Measurements from ENCODE around the gene AQP5.

The AQP5 gene

DNA sequence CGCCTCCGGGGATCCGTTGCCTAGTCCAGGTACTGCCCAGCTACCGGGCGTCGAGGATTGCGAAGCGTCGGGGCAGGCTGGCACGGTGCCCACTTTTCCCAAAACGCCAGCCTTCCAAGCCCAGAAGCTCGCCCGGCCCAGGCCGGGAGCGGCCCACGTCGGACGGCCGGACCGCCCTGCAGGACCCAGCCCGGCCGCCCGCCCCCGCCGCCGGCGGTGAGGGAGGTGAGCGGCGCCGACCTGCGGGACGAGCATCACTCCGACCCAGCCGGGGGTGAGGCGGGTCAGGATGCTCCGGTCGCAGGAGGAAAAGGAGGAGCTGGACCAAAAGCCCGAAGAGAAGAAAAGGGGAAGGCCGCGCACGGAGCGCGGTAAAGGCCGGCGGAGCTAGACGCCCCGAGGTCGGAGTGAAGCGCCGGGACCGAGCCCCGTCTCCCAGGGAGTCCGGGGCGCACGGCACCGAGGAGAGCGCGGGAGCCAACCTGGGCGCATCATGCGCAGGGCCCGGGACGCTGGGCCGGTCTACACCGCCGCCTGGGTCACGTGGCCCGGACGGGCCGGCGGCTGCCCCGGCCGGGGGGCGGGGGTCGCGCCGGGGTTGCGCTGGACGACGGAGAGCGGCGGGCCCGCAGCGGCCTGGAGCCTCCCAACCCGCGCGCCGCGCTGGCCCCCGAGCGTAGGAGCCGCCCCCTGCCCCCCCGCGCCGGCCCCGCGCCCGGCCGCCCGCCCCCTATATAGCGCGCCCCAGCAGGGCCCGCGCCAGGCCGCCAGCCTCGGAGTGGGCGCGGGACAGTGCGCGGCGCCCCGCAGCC lies at the start of gene AQP5:
Gene AQP5, plus strand, starts transcription at position 762 of the 812 bp plus-strand sequence. CDS start 146 bp downstream, outside the sequence.
- no peak for DNase-seq (ENCODE audit: low read depth in 2 of 2)

DNA sequence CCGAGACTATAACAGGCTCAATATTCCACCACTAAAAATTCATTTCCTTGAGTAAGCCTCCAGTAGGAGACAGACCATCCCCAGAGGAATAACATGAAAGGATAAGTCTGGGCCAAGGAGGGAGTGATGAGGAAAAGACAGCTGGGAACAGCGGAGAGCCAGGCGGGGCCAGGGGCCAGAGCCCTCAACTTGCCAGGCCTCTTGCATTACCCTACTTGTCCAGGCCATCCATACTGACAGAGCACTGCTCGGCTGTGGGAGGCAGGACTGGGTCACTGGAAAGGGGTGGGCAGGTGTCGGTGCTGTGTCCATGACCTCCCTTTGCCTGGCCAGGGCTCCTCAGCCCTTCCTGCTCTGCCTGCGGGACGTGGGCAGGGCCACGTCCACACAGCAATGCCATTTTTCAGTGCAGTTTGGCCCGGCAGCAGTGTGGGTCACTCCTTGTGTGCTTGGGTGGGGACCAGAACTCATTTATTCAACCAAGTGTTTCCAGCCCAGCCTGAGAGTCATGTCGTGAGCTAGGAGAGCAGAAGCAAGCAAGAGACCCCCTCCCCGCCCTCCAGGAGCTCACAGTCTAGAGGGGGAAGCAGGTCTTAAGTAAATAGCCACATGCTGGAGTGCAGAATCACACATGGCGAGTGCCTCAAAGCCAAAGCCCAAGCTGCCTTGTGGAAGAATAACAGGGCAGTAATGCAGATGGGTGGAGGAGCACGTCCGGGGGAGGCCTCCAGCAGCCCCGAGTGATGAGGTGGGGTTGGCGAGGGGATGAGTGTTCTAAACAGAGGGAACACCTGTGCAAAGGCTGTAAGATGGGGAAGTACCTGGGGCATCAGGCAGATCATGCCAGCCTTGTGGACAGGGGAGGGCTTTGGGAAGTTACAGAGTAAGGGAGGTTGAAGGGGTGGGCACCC lies 49.1 kb upstream of the AQP5 start:
- no peak for DNase-seq (ENCODE audit: low read depth in 2 of 2)

DNA sequence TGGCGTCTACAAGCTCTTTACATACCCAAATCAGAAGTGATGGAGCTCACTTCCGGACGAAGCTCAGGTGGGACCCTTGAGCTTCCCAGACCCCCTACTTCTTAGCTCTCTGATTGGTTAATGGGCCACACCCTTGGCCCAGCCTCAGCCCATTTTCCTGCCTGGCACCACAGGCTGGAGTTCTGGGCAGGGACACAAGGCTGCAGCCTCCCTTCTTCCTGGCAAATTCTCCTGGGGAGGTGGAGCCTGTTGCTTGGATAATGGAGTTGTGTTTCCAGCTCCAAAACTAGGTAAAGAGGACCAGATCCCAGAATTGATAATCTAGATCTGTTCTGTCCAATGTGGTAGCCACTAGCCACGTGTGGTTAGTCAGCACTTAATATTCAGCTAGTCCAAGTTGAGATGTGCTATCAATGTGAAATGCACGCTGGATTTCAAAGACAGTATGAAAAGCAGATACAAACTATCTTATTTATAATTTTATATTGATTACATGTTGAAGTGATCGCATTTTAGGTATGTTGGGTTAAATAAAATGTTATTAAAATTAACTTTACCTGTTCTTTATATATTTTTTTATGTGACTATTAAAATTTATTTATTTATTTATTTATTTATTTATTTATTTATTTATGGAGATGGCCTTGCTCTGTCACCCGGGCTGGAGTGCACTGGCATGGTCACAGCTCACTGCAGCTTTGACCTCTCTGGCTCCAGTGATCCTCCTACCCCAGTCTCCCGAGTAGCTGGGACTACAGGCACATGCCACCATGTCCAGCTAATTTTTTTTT lies 45.3 kb upstream of the AQP5 start:
- DNase-seq (ENCODE audit: low read depth in 2 of 2) = no peak

DNA sequence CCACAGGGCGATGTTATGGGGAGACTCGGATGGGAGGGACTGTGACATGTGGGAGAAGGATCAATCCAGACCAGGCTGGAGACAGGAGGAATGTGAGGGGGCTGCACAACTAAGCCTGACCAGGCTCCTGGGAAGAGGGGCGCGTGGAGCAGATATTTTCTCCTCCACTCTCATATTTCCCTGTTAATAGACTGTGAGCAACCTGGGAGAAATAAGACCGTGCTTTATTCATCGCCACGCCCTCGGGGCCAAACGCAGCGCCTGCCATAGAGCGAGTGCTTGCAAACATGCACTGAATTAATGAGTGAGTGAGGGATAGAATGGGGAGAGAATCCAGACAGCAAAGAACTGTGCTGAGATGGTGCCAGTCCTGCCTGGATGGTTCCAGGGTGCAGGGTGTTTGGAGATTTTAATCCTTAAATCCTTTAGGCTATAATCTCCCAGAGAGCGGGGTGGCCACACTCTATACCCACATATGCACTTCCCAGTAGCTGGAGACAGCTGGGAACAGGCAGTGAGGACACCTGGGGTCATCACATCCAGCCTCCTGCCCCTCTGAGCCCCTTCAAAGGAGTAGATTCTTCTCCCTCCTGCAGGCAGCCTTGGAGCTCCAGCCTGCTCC lies 44.4 kb upstream of the AQP5 start:
- DNase-seq (ENCODE audit: low read depth in 2 of 2) = no peak

DNA sequence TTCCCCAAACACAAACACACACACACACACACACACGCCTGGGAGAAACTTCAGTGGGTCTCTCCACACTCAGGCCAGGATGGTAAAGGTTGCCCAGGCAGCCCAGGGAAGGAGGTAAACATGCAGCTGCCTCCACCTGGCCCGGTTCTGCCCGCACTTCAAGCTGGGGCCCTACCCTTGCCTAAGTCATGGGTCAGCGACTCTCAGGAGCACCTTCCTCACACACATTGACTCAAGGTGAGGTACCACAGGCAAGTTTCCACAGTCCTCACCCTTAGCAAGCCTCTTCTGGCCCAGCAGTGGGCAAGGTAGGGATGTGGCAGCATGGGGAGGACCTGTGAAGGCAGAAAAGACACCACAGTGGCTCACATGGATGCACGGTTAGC lies 43.9 kb upstream of the AQP5 start:
- DNase-seq (ENCODE audit: low read depth in 2 of 2) = no peak

DNA sequence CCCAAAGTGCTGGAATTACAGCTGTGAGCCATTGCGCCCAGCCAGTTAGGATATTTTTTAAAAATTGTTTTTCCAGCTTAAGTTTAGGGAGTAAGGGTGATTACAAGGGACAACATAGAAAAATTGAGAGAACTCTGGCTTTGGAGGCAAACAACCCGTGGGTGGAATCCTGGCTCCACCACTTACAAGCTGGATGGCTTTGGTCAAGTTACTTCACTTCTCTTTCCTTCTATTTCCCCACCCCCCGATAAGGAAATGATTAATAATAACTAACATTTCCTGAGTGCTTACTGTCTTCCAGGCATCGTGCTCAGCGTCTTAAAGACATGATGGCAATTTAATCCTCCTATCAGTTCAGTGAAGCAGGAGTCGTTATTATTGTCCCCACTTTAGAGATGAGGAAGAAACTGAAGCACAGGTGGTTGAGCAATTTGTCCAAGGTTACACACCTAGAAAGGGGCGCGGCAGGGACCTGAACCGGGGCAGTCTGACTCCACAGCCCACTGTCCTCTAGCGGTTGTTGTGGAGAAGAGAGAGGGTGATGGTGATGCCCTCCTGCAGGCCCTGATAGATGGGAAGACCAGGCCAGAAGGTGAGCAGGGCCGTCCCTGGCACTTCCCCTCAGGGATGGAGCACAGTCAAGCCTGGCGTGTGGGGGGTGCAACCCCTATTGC lies 41.3 kb upstream of the AQP5 start:
- no peak for DNase-seq (ENCODE audit: low read depth in 2 of 2)

DNA sequence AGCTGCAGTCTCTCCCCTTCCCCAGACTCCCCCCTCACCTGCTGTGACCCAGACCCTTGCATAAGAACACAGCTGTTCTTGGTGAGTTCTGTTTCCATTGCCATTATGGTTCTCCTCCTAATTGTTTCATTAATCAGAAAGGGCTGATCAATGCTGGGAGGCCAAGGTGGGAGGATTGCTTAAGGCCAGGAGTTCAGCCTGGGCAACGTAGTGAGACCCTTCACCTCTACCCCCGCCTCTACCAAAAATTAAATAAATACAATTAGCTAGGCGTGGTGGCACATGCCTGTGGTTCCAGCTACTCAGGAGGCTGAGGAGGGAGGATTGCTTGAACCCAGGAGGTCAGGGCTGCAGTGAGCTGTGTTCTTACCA lies 40.8 kb upstream of the AQP5 start:
- DNase-seq (ENCODE audit: low read depth in 2 of 2) = no peak

DNA sequence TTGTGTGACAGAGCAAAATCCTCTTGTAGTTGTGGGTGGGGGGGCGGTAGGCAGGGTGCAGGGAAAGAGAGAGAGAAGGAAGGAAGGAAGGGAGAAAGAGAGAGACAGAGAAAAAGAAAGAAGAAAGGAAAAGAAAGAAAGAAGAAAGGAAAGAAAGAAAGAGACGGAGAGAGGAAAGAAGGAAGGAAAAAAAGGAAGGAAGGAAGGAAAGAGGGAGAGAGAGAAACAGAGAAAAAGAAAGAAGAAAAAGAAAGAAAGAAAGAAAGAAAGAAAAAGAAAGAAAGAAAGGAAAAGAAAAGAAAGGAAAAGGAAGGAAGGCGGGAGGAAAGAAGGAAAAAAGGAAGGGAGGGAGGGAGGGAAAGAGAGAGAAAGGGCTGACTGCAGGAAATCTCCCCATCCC lies 40.4 kb upstream of the AQP5 start:
- no peak for DNase-seq (ENCODE audit: low read depth in 2 of 2)

DNA sequence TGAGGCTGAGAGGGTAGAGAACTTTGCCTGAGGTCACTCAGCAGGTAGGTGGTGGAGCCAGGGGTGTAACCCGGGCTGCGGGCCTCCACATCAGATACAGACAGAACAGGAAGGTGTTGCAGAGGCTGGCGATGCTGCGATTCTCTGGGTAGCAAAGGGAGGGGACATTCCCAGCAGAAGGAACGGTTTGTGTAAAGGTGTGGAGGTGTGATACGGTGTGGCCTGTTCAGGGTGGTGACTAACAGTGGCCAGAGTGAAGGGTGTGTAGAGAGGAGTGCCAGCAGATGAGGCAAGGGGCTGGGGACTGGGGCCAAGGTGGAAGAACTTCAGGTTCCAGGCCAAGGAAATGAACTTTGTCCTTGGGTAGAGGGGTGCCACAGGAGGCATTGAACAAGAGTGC lies 39.7 kb upstream of the AQP5 start:
- no peak for DNase-seq (ENCODE audit: low read depth in 2 of 2)

DNA sequence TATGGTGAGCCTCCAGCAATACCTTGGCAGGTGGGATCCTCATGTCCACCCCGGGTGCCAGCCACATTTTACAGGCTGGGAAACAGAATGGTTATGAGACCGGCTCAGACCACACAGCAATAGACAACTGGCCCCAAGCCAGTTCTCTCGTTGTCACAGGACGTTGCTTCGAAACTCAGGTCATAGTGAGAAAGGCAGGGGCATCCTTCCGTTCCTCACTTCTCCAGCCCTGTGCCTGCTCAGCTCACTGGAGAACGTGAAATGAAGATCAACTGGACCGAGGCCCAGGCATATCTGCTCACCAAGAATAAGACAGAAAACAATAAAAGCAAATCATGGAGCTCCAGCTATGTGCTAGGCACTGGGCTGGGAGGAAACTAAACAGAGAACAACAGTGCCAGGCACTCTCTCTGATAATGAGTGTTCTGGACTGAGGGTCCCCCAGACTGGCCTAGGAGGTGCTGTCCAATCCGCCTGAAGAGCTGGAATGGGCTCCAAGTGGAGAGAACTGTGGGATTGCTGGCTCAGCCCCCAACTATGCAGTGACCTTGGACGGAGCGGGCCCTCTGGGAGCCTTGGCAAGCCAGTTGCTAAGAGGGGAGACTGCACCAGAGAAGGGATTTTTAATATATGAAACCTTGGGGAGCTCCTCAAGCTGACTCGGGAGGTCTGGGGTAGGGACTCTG lies 39.2 kb upstream of the AQP5 start:
- DNase-seq (ENCODE audit: low read depth in 2 of 2) = no peak

DNA sequence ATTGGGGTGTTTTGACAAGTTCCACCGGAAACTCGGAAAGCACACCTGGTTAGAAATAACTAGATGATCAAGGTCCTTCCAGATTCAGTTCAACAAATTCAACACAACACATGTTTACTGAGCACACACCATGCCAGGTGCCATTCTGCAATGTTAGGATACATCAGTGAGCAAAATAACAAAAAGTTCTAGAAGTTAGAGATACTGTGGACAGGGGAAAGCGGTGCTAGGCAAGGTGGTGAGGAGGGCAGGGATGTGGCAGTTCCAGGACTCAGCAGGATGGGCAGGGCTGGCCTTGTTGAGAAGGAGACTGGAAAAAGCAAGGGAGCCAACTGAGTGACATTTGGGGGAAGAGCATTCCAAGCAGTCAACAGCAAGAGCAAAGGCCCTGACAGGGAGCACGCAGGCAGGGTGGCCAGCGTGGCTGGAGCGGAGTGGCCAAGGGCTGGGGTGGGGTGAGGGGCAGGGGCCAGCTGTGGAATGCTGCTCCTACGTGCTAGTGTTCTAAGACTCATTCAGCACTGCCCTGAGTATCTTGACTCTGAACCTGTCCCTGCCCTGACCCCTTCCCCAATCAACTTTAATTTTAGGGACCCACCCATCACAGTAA lies 38.5 kb upstream of the AQP5 start:
- no peak for DNase-seq (ENCODE audit: low read depth in 2 of 2)

DNA sequence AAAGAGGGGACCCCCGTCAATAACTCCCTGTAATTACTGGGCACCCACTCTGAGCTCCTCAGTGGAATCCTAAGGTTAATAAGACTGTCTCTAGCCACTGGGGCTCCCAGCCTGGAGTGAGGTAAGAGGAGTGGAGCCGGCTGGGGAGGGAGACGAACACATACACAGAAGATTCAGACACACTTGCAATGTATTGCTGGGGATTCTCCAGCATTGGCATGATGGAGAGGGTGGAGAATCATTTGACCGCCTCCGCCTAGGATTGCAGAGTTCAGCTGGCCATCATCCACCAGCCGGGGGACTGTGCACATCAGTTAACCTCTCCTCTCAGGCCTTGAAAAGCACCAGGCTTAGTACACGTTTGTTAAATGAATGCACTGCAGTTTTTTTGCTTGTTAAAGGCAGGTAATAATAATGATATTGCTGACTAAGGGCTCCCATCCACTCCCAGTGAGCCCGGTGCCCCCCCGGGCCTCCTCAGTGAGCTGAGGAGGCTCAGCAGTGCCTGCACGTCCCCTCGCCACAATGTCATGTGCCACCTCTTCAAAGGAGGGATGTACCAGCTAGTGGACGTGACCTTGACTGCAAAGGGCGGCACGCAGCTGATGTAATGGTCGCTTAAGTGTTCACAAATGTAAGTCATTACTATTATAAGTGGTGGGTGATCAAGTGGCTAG lies 37.7 kb upstream of the AQP5 start:
- DNase-seq (ENCODE audit: low read depth in 2 of 2) = no peak

DNA sequence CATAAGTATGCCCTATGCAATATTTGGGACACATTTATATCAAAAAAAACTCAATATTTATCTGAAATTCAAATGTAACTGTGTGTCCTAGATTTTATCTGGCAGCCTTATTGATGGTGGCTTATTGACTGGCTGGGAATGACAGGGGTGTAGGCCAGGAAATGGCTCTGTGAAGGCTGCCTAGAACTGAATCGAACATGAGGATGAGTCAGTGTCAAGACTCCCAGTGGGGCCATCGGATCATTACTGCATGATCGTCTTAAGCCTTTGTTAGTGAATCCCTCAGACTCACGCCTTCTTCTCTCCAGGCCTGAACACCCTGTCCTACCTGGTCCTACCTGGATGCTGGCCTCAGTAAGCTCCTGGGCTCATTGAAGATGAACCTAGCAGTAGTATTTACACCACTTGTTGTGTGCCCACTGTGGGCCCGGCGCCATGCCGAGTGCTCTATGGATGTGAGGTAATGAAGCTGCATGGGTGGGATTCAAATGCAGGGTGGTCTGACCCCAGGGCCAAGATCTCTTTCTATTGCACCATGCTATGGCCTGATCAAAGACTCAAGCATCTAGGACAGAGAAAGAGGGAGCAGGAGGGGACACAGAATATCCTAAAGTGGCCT lies 36.9 kb upstream of the AQP5 start:
- DNase-seq (ENCODE audit: low read depth in 2 of 2) = no peak

DNA sequence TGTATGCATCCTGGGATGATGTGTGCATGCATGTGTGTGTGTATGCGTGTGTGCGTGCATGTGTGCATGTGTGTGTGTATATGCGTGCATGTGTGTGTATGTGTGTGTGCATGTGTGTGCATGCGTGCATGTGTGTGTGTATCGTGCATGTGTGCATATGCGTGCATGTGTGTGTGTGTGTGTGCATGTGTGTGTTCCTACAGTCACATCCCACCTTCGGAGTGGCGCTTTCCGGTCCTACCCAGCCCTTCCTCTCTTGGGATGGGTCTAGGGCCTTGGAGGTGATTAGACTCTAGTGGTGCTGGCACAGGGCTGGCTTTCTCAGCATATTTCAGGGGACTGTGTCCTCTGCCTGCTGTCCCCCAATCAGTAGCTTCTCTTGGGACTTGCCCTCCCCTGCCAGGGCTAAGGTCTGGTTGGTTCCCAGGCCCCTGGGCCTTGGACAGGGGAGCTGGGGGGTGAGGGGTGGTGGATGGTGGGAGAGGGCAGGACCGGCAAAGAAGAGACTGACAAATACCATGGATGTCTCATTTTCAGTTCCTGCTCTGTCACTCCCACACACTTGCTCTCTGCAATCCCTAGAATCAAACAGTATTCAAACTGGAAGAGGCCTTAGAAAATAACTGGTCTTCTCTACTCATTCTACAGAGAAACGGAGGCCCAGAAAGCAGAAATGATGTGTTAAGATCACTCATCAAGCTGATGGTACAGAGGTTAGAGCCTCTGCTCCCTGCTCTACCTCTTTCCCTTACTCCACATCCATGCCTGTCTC lies 36.1 kb upstream of the AQP5 start:
- DNase-seq (ENCODE audit: low read depth in 2 of 2) = no peak

DNA sequence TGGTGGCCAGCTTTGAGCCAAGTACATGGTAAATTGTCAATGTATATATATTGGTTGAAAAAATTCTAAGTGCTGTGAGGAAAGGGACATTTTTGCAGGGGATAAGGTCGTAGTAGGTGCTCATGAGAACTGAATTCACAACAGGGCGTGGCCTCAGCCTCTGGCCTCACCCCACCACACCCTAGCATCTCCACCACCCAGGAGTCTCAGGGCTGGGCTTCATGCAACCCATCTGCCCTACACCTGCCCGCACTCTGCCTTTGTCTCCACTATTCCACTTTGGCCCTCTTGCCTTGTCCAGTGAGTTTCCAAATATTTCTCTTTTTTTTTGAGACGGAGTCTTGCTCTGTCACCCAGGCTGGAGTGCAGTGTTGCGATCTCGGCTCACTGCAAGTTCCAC lies 33.2 kb upstream of the AQP5 start:
- DNase-seq (ENCODE audit: low read depth in 2 of 2) = no peak

DNA sequence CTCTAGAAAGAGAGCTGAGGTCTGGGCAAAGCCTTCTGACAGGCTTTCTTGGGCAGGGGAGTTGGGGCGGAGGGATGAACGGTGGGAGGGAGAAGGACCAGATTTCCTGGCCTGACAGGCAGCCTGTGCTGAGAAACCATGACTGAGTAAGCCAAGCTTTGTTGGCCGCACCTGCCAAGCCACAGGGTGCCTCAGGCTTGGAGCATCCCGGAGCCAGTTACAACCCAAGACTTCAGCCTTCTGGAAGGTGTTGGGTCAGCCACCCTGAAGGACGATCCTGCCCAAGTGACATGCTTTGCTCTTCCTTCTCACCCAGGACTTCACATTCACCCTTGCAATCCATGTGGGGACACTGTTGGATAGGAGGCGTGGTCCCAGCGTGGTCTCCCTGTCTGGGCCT lies 32.1 kb upstream of the AQP5 start:
- no peak for DNase-seq (ENCODE audit: low read depth in 2 of 2)

DNA sequence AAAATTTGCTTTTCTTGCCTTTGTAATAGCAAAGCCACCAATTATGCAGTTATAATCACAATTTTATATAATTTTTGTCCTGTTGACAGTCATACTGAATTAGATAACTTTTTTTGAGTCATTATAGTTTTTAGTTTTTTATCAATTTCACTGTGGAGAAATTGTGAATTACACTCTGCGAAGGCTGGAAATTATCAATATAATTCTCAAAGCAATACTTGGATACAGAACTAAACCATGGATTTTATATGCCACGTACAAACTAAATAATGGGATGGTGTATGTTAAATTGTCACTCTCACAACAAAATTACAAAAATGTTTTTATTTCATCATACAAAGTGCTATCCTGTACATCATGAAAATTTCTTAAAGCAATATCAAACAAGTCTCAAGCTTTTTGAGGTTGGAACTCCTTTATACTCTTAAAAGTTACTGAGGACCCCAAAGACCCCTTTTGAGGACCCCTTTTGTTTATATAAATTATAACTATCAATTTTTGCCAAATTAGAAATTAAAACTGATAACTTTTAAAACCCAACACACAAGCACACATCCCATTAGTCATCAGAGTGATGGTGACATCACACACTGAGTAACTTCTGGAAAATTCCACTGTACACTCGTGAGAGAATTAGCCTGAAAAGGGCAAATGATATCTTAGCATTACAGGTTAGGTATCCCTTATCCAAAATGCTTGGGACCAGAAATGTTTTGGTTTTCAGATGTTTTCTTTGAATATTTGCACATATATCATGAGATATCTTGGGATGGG lies 31.0 kb upstream of the AQP5 start:
- no peak for DNase-seq (ENCODE audit: low read depth in 2 of 2)

DNA sequence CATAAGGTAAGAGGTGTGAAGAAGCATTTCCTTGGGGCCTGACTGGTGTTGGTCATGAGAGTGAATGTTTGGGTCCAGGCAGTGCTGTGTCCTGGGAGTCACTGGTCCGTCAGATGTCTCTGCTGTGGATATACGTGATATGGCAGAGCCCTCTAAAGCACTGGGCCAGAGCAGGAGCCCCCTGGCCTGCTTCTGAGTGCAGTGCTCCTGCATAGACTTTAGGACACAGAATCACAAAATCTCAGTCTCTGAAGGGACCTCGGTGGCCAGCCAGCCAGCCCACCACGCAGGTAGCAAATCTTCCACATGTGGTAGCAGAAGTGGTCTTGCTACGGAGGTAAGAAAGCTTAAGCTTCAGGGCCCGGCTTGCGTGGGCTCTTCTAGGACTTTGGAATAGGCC lies 29.6 kb upstream of the AQP5 start:
- no peak for DNase-seq (ENCODE audit: low read depth in 2 of 2)
